GM03348 (cell line): ENCODE measurements around the gene LITAF.
"Not testable (repeated sequence)": the region's sequence is repeated elsewhere in the genome, so short reads cannot be mapped to it uniquely, and the experiment has no call there.

Source experiments
- DNase-seq: peaks from one replicate; pipeline ENCODE4 v3.0.0; 2012; ENCODE audit warnings: low spot score

Gene LITAF

DNA sequence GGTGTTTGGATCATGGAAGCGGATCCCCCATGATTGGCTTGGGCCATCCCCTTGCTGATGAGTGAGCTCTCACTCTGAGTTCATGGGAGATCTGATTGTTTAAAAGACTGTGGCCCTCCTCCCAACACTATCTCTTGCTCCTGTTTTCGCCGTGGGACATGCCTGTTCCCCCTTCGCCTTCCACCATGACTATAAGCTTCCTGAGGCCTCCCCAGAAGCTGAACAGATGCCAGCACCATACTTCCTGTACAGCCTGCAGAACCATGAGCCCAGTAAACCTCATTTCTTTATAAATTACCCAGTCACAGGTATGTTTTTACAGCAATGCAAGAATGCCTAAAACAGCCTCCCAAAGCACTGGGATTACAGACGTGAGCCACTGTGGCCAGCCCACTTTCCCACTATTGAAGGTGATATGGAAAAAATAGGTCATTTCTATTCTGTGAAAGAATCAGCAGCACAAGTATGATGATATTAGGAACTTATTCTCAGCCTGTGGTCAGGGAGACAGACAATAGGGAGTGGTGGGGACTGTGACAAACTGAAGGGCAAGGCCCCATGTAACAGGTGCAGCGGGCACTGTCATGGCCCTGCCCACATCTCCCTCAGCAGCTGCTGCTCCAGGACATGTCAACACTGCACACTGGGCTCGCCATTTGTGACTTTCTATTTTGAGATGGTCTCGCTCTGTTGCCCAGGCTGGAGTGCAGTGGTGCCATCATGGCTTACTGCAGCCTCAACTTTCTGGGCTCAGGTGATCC is 33.7 kb upstream of the LITAF start:
- no peak for DNase-seq

- no peak for DNase-seq
These were observed 32.7 kb upstream of the LITAF start for GRCh38 chr16:11619327-11619851.

- no peak for DNase-seq
These were observed 31.5 kb upstream of the LITAF start for GRCh38 chr16:11618107-11618717.

DNA sequence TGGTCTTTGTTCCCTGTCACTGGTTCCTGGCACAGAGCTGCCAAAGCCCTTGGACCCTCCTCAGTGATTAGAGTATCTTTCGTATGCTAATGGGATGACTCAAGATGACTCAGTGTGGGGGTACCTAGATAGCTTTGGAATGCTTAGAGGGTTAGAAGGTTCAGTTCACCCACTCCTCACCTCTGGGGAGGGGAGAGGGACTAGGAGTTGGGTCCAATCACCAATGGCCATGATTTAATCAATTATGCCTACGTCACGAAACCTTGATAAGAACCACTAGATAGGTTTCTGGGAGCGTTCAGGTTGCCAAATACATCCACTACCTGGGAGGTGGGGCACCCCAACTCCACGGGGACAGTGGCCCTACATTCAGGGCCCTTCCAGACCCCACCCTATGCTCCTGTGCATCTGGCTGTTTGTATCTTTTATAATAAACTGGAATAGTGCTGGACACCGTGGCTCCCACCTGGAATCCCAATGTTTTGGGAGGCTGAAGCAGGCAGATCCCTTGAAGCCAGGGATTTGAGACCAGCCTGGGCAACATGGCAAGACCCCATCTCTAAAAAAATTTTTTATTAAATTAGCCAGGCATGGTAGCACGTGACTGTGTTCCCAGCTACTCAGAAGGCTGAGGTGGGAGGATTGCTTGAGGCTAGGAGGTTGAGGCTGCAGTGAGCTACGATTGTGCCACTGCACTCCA is 29.2 kb upstream of the LITAF start:
- DNase-seq, result no peak

GRCh38 chr16:11614587-11615175 is 28.0 kb upstream of the LITAF start:
- peak; percentile 3 for DNase-seq

DNA sequence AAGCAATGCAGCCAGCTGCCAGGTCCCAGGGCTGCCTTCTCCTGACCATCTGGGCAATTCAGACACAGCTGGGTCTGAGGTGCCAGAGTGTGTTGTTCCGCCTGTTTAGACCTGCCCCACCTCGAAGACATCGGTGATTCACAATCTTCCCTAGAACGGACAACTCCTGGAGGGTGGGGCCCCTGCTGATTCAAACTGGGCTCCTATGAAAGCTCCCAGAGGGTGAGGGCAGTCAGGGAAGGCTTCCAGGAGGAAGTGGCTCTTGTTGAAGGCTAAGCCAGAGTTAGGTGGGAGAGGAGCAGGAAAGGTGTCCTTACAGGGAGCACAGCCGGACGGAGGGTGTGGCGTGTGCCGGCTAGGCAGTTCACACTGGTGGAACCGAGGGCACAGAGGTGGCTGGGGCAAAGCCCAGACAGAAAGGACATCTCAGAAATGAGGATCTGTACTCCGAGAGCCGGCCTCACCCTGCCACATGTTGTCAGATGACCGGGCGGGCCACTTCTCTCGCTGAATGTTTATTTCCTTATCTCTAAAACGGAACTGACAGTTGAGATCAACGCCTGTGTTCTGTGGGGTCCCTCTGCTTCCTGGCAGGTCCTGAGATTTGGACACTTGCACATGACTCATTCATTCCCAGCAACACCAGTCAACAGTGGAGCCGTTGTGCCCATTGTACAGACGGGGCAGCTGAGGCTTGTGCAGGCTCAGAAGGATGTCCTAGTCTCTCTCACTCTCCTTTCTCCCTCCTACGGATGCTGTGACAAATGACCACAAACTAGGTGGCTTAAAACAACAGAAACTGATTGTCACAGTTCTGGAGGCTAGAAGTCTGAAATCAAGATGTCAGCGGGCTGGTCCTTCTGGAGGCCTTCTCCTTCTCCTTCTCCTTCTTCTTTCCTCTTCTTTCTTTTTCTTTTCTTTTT is 26.9 kb upstream of the LITAF start:
- DNase-seq, result no peak

DNA sequence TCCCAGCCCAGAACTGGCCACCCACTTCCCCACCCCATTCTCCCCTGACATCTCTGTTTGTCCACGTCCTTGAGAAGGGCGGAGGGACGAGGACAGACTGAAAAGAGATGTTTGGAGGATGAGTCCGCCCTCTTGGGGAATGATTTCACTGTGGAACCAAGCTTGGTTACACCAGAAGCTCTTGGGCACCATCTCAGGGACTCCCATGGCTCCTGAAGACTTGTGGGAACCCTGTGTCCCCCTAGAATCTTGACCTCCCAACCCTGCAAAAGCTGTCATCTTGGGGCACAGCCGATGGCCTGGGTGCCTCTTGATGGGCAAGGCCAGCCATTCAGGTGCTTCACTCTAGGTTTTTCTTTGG is 25.9 kb upstream of the LITAF start:
- DNase-seq, result no peak

- DNase-seq, result no peak
These were observed 25.3 kb upstream of the LITAF start for GRCh38 chr16:11611871-11612664.

DNA sequence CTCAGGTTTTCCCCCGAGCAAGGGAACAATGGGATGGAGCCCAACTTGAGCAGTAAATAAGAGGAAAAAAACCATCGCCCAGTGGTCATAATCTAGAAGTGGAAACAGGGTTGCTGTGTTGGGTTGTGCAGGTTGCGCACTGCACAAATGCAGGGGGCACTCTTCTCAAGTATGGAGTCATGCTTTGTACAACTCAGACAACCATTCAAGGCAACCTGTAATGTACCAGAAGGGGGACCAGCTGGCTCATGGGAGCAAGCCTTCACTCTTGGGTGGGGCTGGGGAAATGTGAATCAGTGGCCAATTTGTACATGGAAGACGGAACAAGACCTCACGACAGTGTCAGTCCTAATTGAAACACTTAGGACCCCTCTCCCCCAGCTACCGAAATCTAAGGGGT is 23.9 kb upstream of the LITAF start:
- DNase-seq, result no peak

GRCh38 chr16:11610121-11610505 is 23.4 kb upstream of the LITAF start:
- DNase-seq, result no peak

GRCh38 chr16:11609474-11610120 is 22.9 kb upstream of the LITAF start:
- DNase-seq, result no peak

GRCh38 chr16:11605891-11606290 is 19.2 kb upstream of the LITAF start:
- DNase-seq, result no peak

- DNase-seq, result no peak
These were observed 18.8 kb upstream of the LITAF start for GRCh38 chr16:11605564-11605886.

- DNase-seq, result peak; percentile 42
These were observed 18.3 kb upstream of the LITAF start for GRCh38 chr16:11604783-11605563.

GRCh38 chr16:11604296-11604695 is 17.6 kb upstream of the LITAF start:
- not testable (repeated sequence) for DNase-seq

- no peak for DNase-seq
These were observed 16.6 kb upstream of the LITAF start for GRCh38 chr16:11603331-11603750.

GRCh38 chr16:11602321-11602720 is 15.6 kb upstream of the LITAF start:
- DNase-seq, result no peak

DNA sequence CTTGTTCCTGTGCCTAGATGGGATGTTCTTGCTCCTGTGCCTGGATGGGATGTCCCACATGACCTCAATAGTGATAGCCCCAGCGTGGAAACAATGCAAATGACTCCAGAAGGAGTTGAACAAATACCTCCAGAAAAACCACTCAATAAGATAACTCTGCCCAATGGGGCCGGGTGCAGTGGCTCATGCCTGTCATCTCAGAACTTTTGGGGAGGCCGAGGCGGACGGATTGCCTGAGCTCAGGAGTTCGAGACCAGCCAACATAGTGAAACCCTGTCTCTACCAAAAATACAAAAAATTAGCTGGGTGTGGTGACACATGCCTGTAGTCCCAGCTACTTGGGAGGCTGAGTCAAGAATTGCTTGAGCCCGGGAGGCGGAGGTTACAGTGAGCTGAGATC is 15.2 kb upstream of the LITAF start:
- no peak for DNase-seq

- no peak for DNase-seq
These were observed 14.7 kb upstream of the LITAF start for GRCh38 chr16:11601425-11601824.

GRCh38 chr16:11599579-11599978 is 12.9 kb upstream of the LITAF start:
- no peak for DNase-seq
